PC-3 (cell line): Measurements from ENCODE around the gene ABCC3. TPM values are rescaled to one million over a fixed set of nuclear protein-coding genes. Genes with fewer than 3 reads are reported as not detected.

Source experiments
- ATAC-seq: fragments of 200-7000 bp; cut with Tn5 transposase; 2 replicates; pipeline ENCODE4 v1.9.1; 2020; ENCODE audit warnings: mild to moderate bottlenecking, moderate library complexity
- BruUV-seq: library from RNA; stranded (reverse); fragments of 400-500 nt; replicated peaks from 2 replicates; lab custom pipeline; 2021; lab: Mats Ljungman, UMichigan
- CTCF ChIA-PET: fragments of 300-600 bp; sonication (Branson Sonifier 250); formaldehyde crosslinking; loops from one replicate; lab custom pipeline; 2022; ENCODE audit warnings: antibody characterized with exemption; lab: Charles Lee
- POLR2A ChIA-PET: fragments of 300-600 bp; sonication (Branson Sonifier 250); formaldehyde crosslinking; loops from one replicate; lab custom pipeline; 2022; ENCODE audit warnings: antibody characterized with exemption; ENCODE audit not compliant: unreplicated experiment; lab: Charles Lee
- DNase-seq: peaks from one replicate; pipeline ENCODE4 v3.0.0-alpha.2; 2015
- H2AFZ ChIP-seq: fragments of 300-600 bp; sonication (generic); 2 replicates; pipeline ENCODE4 v1.6.0; 2016; ENCODE audit warnings: antibody characterized with exemption, low read length
- H3F3A ChIP-seq: fragments of 300-600 bp; sonication (generic); one replicate; pipeline ENCODE4 v1.6.0; 2017; ENCODE audit warnings: antibody characterized with exemption, low read length, control low read depth, mild to moderate bottlenecking; ENCODE audit not compliant: unreplicated experiment
- H3K27ac ChIP-seq: fragments of 300-600 bp; sonication (generic); 2 replicates; pipeline ENCODE4 v1.5.1; 2016; ENCODE audit warnings: mild to moderate bottlenecking, low read length
- H3K27me3 ChIP-seq: fragments of 300-600 bp; sonication (generic); 2 replicates; pipeline ENCODE4 v1.6.1; 2016; ENCODE audit warnings: low read length, mixed read lengths
- H3K36me3 ChIP-seq: fragments of 300-600 bp; sonication (generic); 2 replicates; pipeline ENCODE4 v1.6.1; 2016; ENCODE audit warnings: low read depth, mixed run types, low read length, mixed read lengths
- H3K4me1 ChIP-seq: fragments of 300-600 bp; sonication (generic); 2 replicates; pipeline ENCODE4 v1.5.1; 2016; ENCODE audit warnings: low read length; ENCODE audit not compliant: insufficient read depth
- H3K4me2 ChIP-seq: fragments of 300-600 bp; sonication (generic); 2 replicates; pipeline ENCODE4 v1.6.0; 2016; ENCODE audit warnings: low read length
- H3K4me3 ChIP-seq: fragments of 300-600 bp; sonication (generic); 2 replicates; pipeline ENCODE4 v1.5.1; 2016; ENCODE audit warnings: mild to moderate bottlenecking, low read length, mixed read lengths
- H3K79me2 ChIP-seq: fragments of 300-600 bp; sonication (generic); 2 replicates; pipeline ENCODE4 v1.6.1; 2017; ENCODE audit warnings: low read length, mixed read lengths
- H3K9ac ChIP-seq: fragments of 300-600 bp; sonication (generic); 2 replicates; pipeline ENCODE4 v1.6.0; 2016; ENCODE audit warnings: mild to moderate bottlenecking, low read length
- H3K9me2 ChIP-seq: fragments of 300-600 bp; sonication (generic); replicated peaks from 2 replicates; pipeline ENCODE4 v1.6.1; 2016; ENCODE audit warnings: mixed run types, low read length, mixed read lengths
- H3K9me3 ChIP-seq: fragments of 300-600 bp; sonication (generic); 2 replicates; pipeline ENCODE4 v1.6.1; 2016; ENCODE audit warnings: low read length, mixed read lengths
- H4K20me1 ChIP-seq: fragments of 300-600 bp; sonication (generic); 2 replicates; pipeline ENCODE4 v1.6.1; 2016; ENCODE audit warnings: low read length, mixed read lengths
- CTCF ChIP-seq: fragments of 300-600 bp; sonication (generic); conservative IDR thresholded peaks from 2 replicates; pipeline ENCODE4 v1.5.1; 2017; ENCODE audit warnings: antibody characterized with exemption, low read depth, mild to moderate bottlenecking, low read length
- EZH2 ChIP-seq: fragments of 300-600 bp; sonication (generic); IDR thresholded peaks from one replicate; pipeline ENCODE4 v1.6.1; 2017; ENCODE audit warnings: antibody characterized with exemption, mild to moderate bottlenecking, low read length; ENCODE audit not compliant: unreplicated experiment
- EZH2phosphoT487 ChIP-seq: fragments of 300-600 bp; sonication (generic); IDR thresholded peaks from 2 replicates; pipeline ENCODE4 v1.6.1; 2018; ENCODE audit warnings: mild to moderate bottlenecking, antibody characterized with exemption, low read length, borderline replicate concordance
- intact Hi-C: fragments of 100-400 bp; cut with micrococcal nuclease; formaldehyde crosslinking; loops from 2 replicates; pipeline ENCODE4 v1.9.0; 2023
- total RNA-seq: library from RNA; depleted of rRNA; stranded (reverse); fragments of >200 nt; gene quantifications from 2 replicates; pipeline ENCODE4 v1.2.3, GENCODE V29; 2014

Gene ABCC3
- total RNA-seq, 1 experiment from 2014 or later, result 50.2 TPM

- Histone ChIP-seq H4K20me1 (no peaks in the 10 kb centered on the region), H3K9me2 (no peaks in the 10 kb centered on the region), H3F3A (no peaks in the 10 kb centered on the region), H3K27me3 (no peaks in the 10 kb centered on the region), H3K27ac (no peak overlapping the region), H3K4me2 (no peak overlapping the region), H2AFZ (no peak overlapping the region), H3K79me2 (no peaks in the 10 kb centered on the region), H3K9me3 (no peaks in the 10 kb centered on the region), H3K36me3 (no peaks in the 10 kb centered on the region), H3K4me3 (no peak overlapping the region), H3K4me1 (peaks cover 3% of the 10 kb centered on the region; the same call in 1 of the 2 replicates), H3K9ac (no peak overlapping the region)
- TF ChIP-seq EZH2 (no peak), CTCF (no peak), EZH2phosphoT487 (no peak)
- POLR2A ChIA-PET, result no interaction called here
- intact Hi-C loops, result no loop called here
- no peak for DNase-seq
- no peak for ATAC-seq
- CTCF ChIA-PET, result no interaction called here
- BruUV-seq, result no TSS peak
Observed at GRCh38 chr17:50615828-50616227, 18.9 kb upstream of the ABCC3 start.

- ATAC-seq (no peak), DNase-seq (no peak)
- POLR2A ChIA-PET, result no interaction called here
- peaks cover 3% of the 10 kb centered on the region; the same call in 1 of the 2 replicates for H3K4me1 ChIP-seq
- no peak overlapping the region for H3K27ac ChIP-seq
- no peaks in the 10 kb centered on the region for H3K27me3 ChIP-seq
- H3K9me3 ChIP-seq, result no peaks in the 10 kb centered on the region
- intact Hi-C loops, result no loop called here
- H3F3A ChIP-seq, result no peaks in the 10 kb centered on the region
- CTCF ChIA-PET, result no interaction called here
- TF ChIP-seq EZH2phosphoT487, result no peak
- TF ChIP-seq EZH2, result no peak
- TF ChIP-seq CTCF, result no peak
- no peak overlapping the region for H2AFZ ChIP-seq
- no TSS peak for BruUV-seq
- H3K4me2 ChIP-seq, result no peak overlapping the region
- H3K79me2 ChIP-seq, result no peaks in the 10 kb centered on the region
- H3K36me3 ChIP-seq, result no peaks in the 10 kb centered on the region
- no peak overlapping the region for H3K4me3 ChIP-seq
- no peak overlapping the region for H3K9ac ChIP-seq
- no peaks in the 10 kb centered on the region for H4K20me1 ChIP-seq
- no peaks in the 10 kb centered on the region for H3K9me2 ChIP-seq
Observed at GRCh38 chr17:50618300-50618699, 16.4 kb upstream of the ABCC3 start.

- Histone ChIP-seq H3F3A (no peaks in the 10 kb centered on the region), H3K36me3 (no peaks in the 10 kb centered on the region), H3K27ac (no peak overlapping the region), H3K9me2 (no peaks in the 10 kb centered on the region), H3K4me1 (peaks cover 3% of the 10 kb centered on the region; the same call in 1 of the 2 replicates), H3K79me2 (no peaks in the 10 kb centered on the region), H3K9me3 (no peaks in the 10 kb centered on the region), H2AFZ (no peak overlapping the region), H3K9ac (no peak overlapping the region), H3K4me2 (no peak overlapping the region), H3K4me3 (no peak overlapping the region), H3K27me3 (no peaks in the 10 kb centered on the region), H4K20me1 (no peaks in the 10 kb centered on the region)
- CTCF ChIA-PET, result no interaction called here
- intact Hi-C loops, result no loop called here
- no TSS peak for BruUV-seq
- no peak for DNase-seq
- no peak for TF ChIP-seq EZH2phosphoT487
- no peak for TF ChIP-seq EZH2
- no peak for TF ChIP-seq CTCF
- POLR2A ChIA-PET, result interaction anchor here (0.6 kb wide), 1 partner anchor 58 kb away, joined by 9 read pairs; the partner anchor contains the start of gene CACNA1G
- no peak; the same call in none of the 2 replicates for ATAC-seq
Observed at GRCh38 chr17:50618941-50619340, 15.7 kb upstream of the ABCC3 start.
